Amniotic stem cell (primary cell): Measurements from ENCODE around the gene DNASE1L2.
"Not testable (repeated sequence)": the region's sequence is repeated elsewhere in the genome, so short reads cannot be mapped to it uniquely, and the experiment has no call there.

Experiments
- DNase-seq: peaks from one replicate; lab custom pipeline; 2025; lab: John Stamatoyannopoulos, UW

The DNASE1L2 gene

DNA sequence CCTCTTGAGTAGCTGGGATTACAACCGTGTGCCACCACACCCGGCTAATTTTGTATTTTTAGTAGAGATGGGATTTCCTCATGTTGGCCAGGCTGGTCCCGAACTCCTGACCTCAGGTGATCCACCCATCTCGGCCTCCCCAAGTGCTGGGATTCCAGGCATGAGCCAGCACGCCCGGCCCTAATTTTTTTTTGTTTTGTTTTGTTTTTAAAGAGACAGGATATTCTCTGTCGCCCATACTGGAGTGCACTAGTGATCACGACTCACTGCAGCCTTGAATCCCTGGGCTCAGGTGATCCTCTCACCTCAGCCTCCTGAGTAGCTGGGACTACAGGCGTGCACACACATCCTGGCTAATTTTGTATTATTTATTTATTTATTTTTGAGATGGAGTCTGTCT, 4.1 kb downstream of the DNASE1L2 start:
- DNase-seq = not testable (repeated sequence)

DNA sequence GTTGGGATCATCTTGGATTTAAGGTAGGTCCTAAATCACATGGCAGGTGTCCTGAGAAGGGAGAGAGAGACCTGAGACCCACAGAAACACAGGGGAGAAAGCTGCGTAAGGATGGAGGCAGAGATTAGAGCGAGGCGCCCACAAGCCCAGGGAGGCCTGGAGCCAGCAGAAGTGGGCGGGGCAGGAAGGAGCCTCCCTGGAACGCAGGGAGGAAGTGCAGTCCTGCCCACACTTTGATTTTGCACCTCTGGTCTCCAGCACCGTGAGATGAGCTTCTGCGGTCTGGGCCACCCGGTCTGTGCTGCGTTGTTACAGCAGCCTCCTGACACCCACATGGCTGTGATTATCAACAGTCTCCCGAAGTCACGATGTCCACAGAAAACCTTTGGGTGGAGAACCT, 6.4 kb downstream of the DNASE1L2 start:
- DNase-seq = no peak

DNA sequence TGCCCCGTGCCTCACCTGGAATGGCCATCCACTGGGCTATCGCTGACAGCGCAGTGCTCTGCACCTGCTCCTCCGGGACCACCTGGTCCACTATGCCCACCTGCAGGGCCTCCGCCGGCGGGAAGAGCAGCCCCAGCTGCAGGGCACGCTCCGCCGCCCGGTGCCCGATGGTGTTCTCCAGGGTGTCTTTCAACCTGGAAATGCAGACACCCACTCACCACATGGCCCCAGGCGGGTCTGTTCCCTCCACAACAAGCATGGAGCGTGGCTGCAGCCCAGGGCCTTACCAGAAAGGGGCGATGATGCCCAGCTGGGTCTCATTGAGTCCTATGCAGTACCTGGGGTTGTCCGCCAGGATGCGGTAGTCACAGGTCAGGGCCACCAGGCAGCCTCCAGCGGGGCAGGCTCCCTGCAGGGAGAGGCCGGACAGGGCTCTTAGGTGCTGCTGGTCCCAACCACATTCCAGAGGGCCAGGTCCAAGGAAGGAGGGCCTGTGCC, 6.8 kb downstream of the DNASE1L2 start:
- no peak for DNase-seq

DNA sequence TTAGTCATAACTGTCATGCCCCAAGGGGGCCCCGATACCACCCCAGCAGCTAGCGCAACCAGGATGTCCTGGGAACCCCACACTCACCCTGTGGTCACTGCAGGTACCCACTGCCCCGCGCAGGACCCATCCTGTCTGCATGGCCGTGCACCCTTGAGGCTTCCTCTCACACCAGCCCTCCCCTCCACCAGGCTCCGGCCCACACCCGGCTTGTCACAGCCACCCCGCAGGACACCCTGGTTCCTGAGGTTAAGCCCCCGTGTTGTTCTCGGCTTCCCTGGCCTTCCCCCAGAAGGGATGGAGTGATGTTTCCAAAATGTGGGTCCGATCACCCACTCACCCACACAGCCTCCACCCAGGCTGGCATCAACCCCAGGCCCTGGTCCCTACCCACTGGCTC, 7.5 kb downstream of the DNASE1L2 start:
- no peak for DNase-seq

DNA sequence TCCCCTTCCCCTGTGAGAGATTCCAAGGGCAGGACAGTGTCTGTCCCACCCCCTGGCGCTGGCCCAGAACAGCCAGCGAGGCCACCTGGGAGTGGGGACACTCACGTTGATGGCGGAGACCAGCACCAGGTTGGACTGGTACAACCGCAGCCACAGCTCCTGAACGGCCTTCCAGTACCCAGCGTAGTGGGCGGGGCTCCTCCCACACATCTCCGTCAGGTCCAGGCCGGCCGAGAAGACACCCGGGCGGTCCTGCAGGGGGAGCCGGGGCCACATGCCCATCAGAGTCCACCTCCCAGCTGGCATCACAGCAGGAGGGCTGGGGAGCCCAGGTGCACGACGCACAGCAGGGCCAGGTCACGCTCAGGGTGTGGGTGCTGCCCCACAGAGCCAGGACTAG, 8.1 kb downstream of the DNASE1L2 start:
- DNase-seq = no peak

DNA sequence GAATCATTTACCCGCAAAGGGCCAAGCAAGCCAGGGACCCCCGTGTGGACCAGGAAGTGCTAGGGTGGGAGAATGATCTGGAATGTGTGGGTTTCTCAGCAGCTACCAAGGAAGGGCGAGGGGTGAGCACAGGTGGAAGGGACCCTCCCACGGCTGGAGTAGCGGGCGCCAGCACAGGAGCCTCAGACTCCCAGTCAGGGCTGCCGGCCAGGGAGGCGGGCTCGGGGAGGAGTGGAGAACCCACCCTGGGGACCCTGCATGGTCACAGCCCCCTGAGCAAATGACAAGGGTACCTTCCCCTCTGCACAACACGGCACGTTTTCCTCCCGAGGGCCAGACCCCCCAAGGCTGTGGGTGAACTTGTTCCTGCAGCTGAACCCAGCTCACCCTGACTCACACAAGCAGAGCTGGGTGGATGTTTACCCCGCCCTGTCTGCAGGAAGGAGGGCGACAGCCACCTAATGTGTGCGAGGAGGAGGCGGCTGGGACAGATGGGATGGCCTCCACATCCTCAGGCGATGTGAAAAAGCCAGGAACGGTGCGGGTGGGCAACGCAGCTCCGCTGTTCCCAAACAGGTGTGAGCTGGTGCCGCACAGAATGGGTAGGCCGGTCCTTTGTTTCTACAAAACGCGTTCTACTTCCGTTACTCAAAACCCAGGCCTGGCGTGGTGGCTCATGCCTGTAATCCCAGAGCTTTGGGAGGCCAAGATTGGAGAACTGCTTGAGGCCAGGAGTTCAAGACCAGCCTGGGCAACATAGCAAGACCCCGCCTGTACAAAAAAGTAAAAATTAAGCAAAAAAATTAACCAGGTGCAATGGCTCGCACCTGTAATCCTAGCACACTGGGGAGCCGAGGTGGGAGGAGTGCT, 8.9 kb downstream of the DNASE1L2 start:
- DNase-seq = no peak

DNA sequence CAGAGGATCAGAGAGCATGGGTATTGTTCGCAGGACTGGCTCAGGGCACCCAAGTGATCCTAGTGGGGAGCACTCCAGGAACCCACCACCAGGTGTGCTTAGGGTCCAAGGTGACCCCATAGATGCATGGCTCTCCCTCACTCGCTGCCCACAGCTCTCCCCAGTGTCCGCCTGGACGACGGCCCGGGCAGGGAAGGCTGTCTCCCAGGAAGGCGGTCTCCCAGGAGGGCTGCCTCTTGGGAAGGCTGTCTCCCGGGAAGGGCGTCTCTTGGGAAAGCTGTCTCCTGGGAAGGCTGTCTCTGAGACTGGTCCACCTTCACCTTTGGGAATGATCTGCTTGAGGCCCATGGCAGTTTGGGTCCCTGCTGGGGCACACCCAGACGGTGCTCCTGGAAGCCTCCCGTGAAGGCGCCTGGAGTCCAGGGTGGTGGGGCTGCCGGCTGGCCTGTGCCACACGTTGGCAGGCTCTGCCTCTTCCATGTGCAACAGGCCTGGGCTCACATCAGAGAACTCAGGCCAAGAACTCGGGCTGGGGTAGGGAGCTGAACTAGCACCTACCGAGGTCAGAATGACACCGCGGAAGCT, 10.1 kb downstream of the DNASE1L2 start:
- no peak for DNase-seq

DNA sequence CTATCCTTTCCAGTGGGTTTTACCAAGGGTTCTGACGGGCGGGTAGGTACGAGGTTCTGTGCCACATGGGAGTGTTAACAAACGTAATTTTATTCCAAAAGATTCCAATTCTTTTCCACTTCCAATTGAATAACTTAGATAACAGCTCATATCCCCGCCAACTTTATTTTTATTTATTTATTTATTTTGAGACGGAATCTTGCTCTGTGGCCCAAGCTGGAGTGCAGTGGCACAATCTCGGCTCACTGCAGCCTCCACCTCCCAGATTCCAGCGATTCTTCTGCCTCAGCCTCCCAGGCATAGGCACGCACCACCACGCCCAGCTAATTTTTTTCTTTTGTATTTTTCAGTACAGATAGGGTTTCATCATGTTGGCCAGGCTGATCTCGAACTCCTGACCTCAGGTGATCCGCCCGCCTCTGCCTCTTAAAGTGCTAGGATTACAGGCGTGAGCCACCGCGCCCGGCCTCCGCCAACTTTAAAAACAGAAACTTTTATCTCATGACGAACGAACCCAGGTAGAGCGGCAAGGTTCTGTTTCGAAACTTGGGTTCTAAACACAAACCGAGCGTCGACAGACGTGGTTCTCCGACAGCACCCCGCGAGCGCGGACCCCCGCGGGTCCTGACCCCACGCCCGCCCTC, 14.5 kb downstream of the DNASE1L2 start:
- no peak for DNase-seq

DNA sequence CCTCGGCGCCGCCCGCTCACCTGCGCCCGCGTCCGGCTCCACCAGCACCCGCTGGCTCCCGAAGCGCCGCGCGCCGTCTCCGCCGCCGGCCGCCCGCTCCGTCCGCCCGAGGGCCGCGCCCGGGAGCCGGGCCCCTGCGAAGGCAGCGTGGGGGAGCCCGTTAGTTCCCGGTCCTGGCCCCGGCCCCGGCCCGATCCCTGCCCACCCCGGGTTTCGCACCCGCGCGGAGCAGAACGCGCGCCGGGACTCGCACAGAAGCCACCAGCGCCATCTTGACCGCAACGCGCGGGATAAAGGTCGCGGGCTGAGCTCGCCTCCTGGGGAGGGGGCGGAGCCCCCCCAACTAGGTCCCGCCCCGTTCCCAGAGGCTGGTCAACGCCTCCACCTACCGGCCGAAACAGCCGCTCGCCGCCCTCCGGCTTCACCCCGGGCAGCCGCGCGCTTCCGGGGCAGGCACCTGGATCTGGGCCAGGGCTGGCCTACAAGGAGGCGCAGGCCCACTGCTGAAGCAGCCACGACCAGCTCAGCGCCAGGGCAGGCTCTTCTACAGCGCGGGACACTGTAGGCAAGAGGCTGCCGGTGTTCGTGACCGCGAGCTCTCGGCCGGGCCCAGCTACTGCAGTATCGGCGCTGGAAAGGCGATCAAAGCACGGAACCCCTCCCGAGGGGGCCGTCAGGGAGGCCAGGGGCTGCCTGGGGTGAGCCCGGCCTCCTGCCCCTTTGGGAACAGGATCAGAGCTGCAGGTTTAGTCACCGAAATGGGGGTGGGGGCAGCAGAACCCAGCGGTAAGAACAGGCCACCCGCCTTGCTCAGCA, 15.3 kb downstream of the DNASE1L2 start, which contains the start of gene ECI1:
TSS of gene ECI1 (minus strand) at position 292 of the 816 bp plus-strand sequence. CDS start at position 271, 21 bp downstream.
- peak; percentile 79 for DNase-seq

DNA sequence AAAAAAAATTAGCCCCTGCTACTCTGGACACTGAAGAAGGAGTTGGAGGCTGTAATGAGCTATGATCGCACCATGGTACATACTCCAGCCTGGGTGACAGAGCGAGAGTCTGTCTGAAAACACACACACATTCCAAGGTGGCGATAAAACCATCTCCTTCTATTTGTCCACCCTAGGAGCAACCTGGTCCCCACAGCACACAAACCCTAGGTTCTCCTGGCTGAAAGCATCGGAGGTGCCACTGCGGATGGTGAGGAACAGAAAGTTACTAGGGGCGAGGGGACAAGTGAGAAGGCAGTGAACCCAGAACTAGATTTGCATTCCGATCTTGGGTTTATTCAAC, 16.5 kb downstream of the DNASE1L2 start:
- DNase-seq = no peak

DNA sequence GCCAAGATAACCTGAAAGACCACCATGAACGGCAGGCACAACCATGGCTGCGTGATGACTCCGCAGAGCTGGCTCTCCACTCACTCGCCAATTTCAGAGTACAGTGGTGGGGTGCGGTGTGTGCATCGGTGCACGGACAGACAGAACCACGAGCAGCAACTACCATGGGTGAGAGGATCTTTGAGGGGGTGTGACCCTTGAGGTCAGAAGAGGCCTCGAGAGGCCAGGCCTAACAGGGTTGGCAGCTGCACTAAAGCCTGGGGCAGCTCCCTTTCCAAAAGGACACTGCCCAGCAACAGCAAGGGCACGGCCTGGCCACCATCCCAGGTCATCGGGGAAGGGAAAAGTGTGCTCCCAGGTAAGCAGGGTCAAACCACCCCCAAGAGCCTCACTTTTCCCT, 17.0 kb downstream of the DNASE1L2 start:
- no peak for DNase-seq

DNA sequence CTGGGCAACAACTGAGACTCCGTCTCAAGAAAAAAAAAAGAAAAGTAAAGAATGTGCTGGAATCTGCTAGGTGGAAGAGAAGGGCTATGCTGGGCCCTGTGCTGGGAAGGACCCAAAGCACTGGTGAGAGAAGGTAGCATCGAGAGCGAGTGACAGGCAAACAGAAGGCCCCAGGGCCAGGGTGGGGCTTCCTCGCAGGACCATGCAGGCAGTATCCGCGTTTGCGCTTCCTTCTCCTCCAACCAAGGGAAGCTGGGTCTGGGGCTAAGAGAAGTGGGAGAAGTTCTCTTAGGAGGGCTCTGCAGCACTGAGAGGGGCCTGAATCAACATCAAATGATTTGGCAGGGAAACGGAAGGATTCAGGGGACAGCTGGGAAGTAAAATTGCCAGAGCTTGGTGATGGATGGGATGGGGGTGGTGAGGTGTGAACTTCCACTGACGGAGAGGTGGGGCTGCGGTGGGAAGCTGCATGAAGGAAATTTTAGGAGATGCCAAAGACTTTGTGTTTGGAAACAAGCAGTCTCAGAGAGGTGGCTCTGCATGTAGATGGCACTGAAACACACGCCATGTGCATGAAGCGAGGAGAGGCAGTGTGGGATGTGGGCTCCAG, 20.4 kb downstream of the DNASE1L2 start:
- DNase-seq = no peak

DNA sequence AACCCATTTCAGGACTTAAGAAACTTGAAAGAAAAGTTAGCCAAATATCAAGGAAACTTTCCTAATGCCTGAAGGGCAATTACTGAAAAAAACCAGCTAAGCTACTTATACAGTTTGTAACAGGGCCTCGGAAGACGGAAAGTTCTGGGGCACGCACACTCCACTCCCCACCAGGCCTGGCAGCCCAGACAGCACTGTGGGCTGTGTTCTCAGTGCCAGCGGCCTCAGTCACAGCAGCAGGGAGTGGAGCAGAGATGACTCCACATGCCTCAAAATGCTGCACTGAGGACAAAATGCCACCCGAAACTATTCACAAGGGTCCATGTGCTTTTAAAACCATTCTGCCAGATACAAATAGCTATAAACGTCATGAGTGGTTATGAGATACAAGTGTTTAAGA, 21.5 kb downstream of the DNASE1L2 start:
- no peak for DNase-seq

DNA sequence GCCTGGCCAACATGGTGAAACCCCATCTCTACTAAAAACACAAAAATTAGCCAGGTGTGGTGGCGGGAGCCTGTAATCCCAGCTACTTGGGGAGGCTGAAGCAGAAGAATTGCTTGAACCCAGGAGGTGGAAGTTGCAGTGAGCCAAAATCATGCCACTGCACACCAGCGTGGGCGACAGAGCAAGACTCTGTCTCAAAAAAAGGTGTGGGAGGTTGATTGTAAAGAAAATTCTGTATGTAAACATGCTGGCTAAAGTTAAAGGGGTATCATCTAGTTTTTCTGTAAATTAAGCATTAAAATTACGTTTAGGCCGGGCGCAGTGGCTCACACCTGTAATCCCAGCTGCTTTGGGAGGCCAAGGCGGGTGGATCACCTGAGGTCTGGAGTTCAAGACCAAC, 22.3 kb downstream of the DNASE1L2 start:
- not testable (repeated sequence) for DNase-seq

DNA sequence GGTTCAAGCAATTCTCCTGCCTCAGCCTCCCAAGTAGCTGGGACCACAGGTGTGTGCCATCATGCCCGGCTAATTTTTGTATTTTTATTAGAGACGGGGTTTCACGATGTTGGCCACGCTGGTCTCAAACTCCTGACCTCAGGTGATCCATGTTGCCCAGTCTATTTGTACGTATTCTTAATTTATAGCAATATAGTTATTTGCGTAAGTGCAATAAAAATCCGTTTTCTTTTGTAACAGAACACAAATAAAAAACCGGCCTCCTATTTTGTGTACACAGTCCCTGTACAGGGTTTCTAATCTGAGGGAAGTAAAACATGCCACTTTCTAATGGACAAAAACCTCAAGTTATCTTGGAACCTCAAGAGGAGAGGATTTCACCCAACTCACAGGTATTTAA, 24.0 kb downstream of the DNASE1L2 start:
- DNase-seq = no peak

DNA sequence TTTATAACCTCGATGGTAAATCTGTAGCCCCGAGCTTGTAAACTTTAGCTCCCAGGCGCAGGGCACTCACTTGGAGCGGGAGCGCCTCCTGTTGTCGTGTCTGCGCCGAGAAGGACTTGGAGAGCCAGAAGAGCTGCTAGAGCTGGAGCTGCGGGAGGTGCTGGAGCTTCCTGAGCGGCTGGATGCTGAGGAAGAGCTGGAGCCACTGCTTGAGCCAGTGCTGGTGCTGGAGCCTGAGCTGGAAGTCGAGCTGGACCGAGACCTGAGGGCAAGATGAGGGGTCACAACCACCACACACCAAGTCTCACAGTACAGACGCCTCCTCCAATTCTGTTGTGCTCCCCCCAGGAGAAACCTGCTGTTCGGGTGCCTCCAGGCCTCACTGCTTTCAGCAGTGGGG, 26.8 kb downstream of the DNASE1L2 start:
- DNase-seq = not testable (repeated sequence)

DNA sequence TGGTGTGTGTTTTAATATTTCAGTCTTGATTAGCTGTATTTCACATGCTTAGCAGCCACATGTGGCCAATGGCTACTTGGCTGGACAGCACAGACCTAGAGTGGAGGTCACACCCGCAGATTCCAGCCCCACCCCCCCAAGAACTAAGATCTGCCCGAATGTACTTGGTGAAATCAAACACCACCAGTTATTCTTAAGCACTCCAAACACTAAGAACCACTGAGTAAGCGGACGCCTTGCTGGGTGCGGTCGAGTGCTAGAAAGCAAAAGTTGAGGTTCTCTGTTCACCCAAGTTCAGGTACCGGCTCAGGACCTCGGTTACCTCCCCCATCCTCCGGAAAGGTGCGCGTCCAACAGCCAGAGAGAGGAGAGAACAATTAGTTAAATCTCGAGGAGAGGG, 30.6 kb downstream of the DNASE1L2 start:
- DNase-seq = not testable (repeated sequence)

DNA sequence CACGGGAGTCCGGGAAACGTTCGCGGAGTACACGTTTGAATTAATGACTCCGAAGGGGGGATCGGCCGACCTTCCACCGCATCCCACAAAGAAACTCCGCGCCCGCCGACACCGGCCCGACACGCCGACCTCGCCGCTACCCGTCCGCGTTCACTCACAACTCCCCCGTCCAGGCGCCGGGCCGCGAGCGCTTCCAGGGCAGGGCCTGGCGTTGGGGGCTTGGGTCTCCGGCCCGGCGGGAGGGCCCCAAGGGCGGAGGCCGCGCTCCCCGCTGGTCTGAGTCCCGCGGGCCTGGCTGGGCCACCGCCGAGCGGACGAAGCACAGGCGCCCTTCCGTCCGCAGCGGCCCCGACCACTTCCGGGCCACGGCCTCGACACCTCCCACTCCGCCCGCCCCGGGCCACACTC, 31.3 kb downstream of the DNASE1L2 start:
- not testable (repeated sequence) for DNase-seq

DNA sequence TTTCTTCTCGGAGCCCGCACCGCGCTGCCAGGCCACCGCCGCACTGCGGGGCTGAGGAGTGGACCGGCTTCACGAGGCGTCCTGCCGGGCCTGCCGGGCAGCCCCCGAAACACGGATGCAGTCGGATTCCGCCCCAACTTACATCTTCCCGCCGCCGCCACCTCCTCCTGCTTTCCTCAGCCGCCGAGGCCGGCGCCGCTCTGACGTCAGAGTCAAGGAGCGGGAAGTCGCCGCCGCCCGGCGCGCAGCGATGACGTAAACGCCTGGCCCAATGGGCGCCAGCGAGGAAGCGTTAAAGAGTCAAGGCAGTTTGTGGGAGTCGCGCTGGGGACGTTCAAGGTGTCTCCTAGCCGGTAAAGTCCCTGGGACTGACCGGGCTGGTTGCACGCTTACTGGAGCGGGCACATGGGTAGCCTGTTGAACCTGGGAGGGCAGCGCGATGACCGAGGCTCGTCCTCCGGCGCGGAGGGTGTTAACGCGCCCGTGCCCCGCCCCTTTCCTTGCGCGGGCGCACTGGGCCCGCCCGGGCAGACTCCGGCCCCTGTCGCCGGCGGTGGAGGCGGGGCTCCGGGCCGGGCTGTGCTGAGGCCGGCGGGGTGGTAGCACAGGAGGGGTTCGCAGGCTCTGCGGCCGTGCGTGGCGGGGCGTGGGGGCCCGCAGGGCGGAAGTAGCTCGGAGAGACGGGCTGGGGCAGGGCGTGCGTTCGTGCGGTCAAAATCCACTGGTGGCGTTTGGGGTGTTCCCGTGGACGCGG, 31.8 kb downstream of the DNASE1L2 start, which contains the start of gene RNPS1:
TSS of gene RNPS1 (minus strand) at position 214 of the 754 bp plus-strand sequence. CDS start 3,483 bp downstream, outside the sequence.
- DNase-seq = peak; percentile 74

DNA sequence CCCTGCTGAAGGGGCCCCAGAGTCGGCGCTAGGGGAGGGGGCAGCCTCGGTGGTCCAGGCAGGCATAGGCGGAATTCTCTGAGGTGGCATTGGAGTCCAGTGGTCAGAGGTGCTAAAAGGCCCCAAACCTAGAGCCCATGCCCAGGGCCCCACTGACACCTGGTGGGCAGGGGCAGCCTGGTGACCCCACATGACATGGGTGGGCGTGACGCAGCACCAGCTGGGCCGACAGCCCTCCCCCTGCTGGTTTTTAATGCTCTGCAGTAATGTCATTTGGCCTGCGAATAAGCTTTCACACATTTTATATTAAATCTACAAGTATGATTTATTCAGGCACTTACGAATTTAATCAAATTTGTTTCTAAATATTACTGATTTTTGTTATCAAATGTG, 33.8 kb downstream of the DNASE1L2 start:
- DNase-seq = no peak
